K562 (cell line): Measurements from ENCODE around the gene CYP2C9.

Experiments
- EP300 ChIP-seq: IDR thresholded peaks from 2 replicates; pipeline ENCODE4 v1.6.1; 2012; ENCODE audit warnings: low read length, improper control_type of control experiment
- GABPB1 ChIP-seq: sonication (generic); formaldehyde crosslinking; IDR thresholded peaks from 2 replicates; pipeline ENCODE4 v1.8.0; 2022; ENCODE audit warnings: mild to moderate bottlenecking, missing genetic modification reagents
- KDM5B ChIP-seq: fragments of 200-600 bp; sonication (generic); IDR thresholded peaks from 2 replicates; pipeline ENCODE4 v1.6.1; 2012; ENCODE audit warnings: low read depth, mild to moderate bottlenecking, moderate library complexity, low read length, control low read depth, inconsistent platforms; ENCODE audit not compliant: insufficient replicate concordance
- MED1 ChIP-seq: sonication (generic); formaldehyde crosslinking; IDR thresholded peaks from 2 replicates; pipeline ENCODE4 v1.8.1; 2023; ENCODE audit warnings: missing genetic modification reagents, borderline replicate concordance
- NCOA6 ChIP-seq: fragments of 450-650 bp; IDR thresholded peaks from 2 replicates; pipeline ENCODE4 v1.6.1; 2017; ENCODE audit warnings: mild to moderate bottlenecking
- POLR2A ChIP-seq: fragments of 450-650 bp; conservative IDR thresholded peaks from 2 replicates; pipeline ENCODE4 v1.6.1; 2016
- SNRNP70 ChIP-seq: fragments of 200-400 bp; formaldehyde crosslinking; optimal IDR thresholded peaks from 2 replicates; pipeline ENCODE3; 2017; ENCODE audit warnings: low read depth, low read length
- ZNF263 ChIP-seq: sonication (generic); formaldehyde crosslinking; IDR thresholded peaks from 2 replicates; pipeline ENCODE4 v1.8.0; 2022; ENCODE audit warnings: mild to moderate bottlenecking, missing genetic modification reagents, borderline replicate concordance
- TF ChIP-seq, protein P1 (sequence below), 3 experiments: IDR thresholded peaks in 2 of 3; conservative IDR thresholded peaks in 1 of 3; 2 replicates each; pipeline ENCODE4 v1.5.1; 2011 to 2012; ENCODE audit warnings: low read length in 3 of 3, mild to moderate bottlenecking in 3 of 3, control low read depth in 2 of 3, improper control_type of control experiment in 1 of 3, inconsistent platforms in 1 of 3, low read depth in 1 of 3, mixed read lengths in 1 of 3, moderate library complexity in 1 of 3; ENCODE audit not compliant: insufficient read depth in 2 of 3

DNA sequence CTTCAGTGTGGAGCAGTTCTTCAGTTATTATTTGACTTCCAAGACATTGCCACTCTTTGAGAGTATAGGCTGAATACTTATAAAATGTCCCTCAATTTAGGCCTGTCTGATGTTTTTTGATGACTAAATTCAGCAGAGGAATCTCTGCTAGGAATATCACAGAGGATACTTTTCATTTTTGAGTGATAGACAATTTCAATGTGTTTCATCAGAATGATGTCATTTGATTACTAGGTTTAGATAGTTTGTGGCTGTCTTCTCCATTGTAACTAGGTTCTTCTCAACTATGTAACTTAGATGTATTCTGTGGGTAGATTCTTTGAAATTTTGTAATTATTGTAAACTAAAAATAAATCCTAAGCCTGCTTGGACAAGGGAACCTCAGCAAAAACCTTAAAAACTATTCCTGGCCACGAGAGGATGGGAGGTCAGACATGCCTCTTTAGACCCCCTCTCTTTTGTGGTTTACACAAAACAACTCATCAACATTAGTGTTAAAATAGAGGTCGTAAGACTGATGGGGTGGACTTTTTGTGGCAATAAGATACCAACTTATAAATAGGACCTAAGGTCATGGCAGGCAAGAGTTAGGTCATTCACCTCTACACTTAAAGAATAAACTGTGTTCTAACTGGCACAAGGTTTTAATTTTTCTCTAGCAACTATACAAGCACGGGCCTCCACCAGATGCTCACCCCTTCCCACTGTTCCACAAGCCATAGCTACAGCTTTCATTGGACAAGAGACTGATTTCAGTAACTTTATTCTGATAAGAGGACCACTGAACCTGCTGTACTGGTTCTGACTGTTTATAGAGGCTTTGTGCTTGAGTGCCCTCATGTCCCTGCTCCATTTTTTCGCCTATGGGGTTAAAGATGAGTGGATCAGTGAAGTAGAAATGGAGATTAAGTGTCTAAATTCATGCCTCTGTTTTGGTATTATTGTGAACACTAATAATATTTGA lies 97.2 kb downstream of the CYP2C9 start:
- TF ChIP-seq EP300 (0 out of 2 replicates have a peak, but pooled peaks have one; percentile 15), KDM5B (no peak), POLR2A (no peak), GABPB1 (CRISPR knock-in tag) (no peak), NCOA6 (no peak), ZNF263 (CRISPR knock-in tag) (no peak), SNRNP70 (no peak), MED1 (no peak)
- TF ChIP-seq, protein P1, sequence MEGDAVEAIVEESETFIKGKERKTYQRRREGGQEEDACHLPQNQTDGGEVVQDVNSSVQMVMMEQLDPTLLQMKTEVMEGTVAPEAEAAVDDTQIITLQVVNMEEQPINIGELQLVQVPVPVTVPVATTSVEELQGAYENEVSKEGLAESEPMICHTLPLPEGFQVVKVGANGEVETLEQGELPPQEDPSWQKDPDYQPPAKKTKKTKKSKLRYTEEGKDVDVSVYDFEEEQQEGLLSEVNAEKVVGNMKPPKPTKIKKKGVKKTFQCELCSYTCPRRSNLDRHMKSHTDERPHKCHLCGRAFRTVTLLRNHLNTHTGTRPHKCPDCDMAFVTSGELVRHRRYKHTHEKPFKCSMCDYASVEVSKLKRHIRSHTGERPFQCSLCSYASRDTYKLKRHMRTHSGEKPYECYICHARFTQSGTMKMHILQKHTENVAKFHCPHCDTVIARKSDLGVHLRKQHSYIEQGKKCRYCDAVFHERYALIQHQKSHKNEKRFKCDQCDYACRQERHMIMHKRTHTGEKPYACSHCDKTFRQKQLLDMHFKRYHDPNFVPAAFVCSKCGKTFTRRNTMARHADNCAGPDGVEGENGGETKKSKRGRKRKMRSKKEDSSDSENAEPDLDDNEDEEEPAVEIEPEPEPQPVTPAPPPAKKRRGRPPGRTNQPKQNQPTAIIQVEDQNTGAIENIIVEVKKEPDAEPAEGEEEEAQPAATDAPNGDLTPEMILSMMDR (IDR thresholded peaks at IDR 0.05 in 2 of 3, conservative IDR thresholded peaks at IDR 0.05 in 1 of 3; ENCODE audit: insufficient read depth in 2 of 3, low read depth in 1 of 3, low read length in 3 of 3), result no peak
